Fibroblast of the aortic adventitia (primary cell): ENCODE measurements around the gene BUD23. TPM values are rescaled to one million over a fixed set of nuclear protein-coding genes. Genes with fewer than 3 reads are reported as not detected.
A peak's percentile ranks its signal among the peaks of the same experiment; 100 is the strongest.

Experiments used
- DNase-seq: peaks from one replicate; pipeline ENCODE4 v3.0.0-alpha.2; 2010; ENCODE audit warnings: low read depth
- H3K4me3 ChIP-seq: 2 replicates; pipeline ENCODE4 v1.5.1; 2011; ENCODE audit warnings: low read depth, mild to moderate bottlenecking, control low read depth, low read length, moderate library complexity
- total RNA-seq: library from RNA; depleted of rRNA; stranded (reverse); fragments of >200 nt; gene quantifications from 2 replicates; pipeline ENCODE4 v1.2.3, GENCODE V29; 2012; ENCODE audit warnings: low replicate concordance
- TF ChIP-seq, protein P1 (sequence below): IDR thresholded peaks from 2 replicates; pipeline ENCODE4 v1.5.1; 2011; ENCODE audit warnings: mild to moderate bottlenecking, low read length, control low read depth, inconsistent platforms; ENCODE audit not compliant: insufficient read depth

The BUD23 gene
- total RNA-seq, 1 donor = 28.6 TPM

DNA sequence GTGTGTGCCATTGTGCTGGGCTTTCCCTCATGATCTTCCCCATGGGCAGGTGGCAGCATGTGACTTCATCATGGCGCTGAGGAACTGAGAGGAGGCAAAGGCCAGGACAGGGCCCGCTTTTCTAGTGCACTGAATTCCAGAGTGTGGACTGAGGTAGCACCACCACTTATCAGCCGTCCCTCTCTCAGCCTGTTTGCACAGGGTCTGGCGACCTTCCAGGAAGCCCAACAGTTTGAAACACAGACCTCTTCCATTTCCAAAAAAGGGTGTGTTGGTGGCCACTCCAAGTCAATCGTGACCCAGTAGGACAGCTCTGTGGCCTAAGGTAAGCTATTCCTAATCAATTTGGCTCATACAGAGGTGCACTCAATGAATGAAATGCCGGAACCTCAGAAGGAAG lies 4.5 kb upstream of the BUD23 start:
- DNase-seq = no peak
- H3K4me3 ChIP-seq = no peak overlapping the region
- TF ChIP-seq, protein P1, sequence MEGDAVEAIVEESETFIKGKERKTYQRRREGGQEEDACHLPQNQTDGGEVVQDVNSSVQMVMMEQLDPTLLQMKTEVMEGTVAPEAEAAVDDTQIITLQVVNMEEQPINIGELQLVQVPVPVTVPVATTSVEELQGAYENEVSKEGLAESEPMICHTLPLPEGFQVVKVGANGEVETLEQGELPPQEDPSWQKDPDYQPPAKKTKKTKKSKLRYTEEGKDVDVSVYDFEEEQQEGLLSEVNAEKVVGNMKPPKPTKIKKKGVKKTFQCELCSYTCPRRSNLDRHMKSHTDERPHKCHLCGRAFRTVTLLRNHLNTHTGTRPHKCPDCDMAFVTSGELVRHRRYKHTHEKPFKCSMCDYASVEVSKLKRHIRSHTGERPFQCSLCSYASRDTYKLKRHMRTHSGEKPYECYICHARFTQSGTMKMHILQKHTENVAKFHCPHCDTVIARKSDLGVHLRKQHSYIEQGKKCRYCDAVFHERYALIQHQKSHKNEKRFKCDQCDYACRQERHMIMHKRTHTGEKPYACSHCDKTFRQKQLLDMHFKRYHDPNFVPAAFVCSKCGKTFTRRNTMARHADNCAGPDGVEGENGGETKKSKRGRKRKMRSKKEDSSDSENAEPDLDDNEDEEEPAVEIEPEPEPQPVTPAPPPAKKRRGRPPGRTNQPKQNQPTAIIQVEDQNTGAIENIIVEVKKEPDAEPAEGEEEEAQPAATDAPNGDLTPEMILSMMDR = no peak

DNA sequence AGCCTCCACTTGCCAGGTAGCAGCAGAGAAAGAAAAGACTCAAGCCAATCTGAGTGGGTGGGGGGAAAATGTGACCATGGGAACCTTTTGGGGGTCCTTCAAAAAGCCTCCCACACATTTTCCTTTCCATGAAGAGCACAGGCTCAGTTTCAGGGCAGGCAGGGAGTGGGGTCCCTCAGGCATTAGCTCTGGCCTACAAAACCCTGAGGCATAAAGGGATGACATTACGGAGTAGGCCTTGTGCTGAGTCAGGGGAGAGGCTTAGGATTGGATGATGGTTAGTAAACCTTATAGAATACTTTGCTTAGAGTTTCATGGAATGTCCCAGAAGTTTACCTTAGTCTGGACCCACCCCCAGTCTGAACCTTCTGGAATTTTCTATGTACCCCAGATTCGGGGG lies 3.7 kb upstream of the BUD23 start:
- DNase-seq = no peak
- TF ChIP-seq, protein P1 = no peak
- H3K4me3 ChIP-seq = no peak overlapping the region

DNA sequence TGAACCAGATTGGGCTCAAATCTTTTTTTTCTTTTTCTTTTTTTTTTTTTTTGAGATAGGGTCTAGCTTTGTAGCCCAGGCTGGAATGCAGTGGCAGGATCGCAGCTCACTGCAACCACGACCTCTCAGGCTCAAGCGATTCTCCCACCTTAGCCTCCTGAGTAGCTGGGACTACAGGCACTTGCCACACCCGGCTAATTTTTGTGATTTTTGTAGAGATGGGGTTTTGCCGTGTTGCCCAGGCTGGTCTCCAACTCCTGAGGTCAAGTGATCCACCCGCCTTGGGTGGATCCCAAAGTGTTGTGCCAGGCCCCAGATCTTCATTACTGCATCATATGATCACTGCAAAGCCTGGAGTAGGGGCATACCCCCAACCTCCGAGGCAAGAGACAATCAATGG lies 2.9 kb upstream of the BUD23 start:
- TF ChIP-seq, protein P1 = no peak
- no peak for DNase-seq
- H3K4me3 ChIP-seq = no peak overlapping the region

DNA sequence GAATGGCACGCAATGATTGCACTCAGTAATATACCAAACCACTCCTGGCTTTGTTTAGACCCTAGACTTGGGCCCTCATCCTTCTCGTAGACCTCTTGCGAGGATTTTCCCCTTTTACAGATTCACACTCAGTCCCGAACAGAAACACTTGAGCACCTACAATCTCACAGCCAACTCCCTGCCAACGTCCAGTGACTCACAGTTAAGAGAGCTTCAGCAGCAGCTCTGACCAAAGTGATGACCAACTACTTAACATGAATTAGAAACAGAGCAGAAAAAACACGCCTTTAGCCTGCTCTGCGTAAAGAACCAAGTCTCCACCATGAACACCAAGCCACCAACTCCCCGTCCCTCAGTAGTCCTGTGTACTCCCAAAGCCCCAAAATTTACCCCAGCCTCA lies 2.4 kb upstream of the BUD23 start:
- peak overlapping the region; percentile 96 for H3K4me3 ChIP-seq
- TF ChIP-seq, protein P1 = no peak
- DNase-seq = peak; percentile 35

DNA sequence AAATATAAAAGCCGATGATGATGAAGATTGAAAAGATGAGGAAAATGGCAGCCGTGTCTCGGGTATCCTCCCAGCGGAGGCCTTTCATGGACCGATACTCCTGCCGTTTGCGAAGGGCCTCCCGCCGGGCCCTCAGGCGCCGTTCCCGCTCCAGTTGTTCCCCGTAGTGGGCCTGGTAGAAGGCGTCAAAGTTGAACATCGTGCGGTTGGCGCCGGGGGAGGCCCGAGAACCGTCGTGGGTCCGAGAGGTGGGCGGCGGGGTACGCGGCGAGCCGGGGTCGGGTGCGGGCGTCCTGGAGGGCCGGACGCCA lies 697 bp upstream of the BUD23 start:
- no peak for DNase-seq
- H3K4me3 ChIP-seq = peak overlapping the region; percentile 96
- TF ChIP-seq, protein P1 = no peak

DNA sequence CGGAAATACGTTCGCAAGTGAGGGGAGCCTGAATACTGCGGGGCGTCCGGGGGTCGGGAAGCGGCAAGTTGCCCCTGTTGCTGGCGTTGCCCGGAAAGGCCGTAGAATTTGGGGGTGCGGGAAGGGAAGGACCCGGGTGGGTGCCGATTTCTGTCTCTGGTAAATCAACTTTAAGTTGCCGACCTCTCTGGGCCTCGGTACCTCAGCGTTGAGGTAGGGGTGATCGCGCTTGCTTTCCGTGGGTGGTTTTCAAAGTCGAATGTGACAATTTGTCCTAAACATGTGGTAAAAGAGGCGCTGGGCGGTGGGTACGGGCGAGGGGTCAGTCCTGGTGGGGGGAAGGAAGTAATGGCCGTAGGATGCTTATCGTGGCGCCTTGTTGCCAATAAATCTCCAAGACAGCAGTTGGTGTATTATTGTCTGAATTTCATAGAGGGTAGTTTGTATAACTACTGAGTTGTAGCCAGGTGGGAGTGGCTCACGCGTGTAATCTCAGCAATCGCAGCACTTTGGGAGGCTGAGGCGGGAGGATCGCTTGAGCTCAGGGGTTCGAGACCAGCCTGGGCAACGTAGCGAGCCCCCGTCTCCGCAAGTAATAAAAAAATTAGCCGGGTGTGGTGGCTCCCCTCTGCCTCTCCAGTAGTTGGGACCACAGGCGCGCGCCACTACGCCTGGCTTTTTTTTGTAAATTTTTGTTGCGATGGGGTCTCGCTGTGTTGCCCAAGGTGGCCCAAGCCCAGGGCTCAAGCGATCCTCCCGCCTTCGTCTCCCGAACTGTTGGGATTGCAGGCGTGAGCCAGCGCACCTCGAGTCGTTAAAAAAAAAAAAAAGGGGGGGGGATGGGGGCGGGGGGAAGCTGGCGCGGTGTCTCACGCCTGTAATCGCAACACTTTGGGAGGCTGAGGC lies 644 bp downstream of the BUD23 start:
- peak; percentile 24 for DNase-seq
- TF ChIP-seq, protein P1 = no peak
- H3K4me3 ChIP-seq = peak overlapping the region; percentile 96
